IPS-15b (cell line): ENCODE measurements around the gene ST7.

ENCODE experiments used
- H3K27me3 ChIP-seq: one replicate; pipeline ENCODE4 v1.6.1; 2013; ENCODE audit warnings: low read length; ENCODE audit not compliant: control insufficient read depth, insufficient read depth
- H3K36me3 ChIP-seq: one replicate; pipeline ENCODE4 v1.6.1; 2013; ENCODE audit warnings: low read length; ENCODE audit not compliant: control insufficient read depth, insufficient read depth
- H3K4me1 ChIP-seq: one replicate; pipeline ENCODE4 v1.6.1; 2013; ENCODE audit warnings: mild to moderate bottlenecking, low read length; ENCODE audit not compliant: control insufficient read depth, insufficient read depth
- H3K4me3 ChIP-seq: one replicate; pipeline ENCODE4 v1.5.1; 2013; ENCODE audit warnings: low read depth, low read length
- H3K9ac ChIP-seq: one replicate; pipeline ENCODE4 v1.6.1; 2013; ENCODE audit warnings: low read depth, mild to moderate bottlenecking, low read length
- H3K9me3 ChIP-seq: one replicate; pipeline ENCODE4 v1.6.1; 2013; ENCODE audit warnings: mild to moderate bottlenecking, low read length; ENCODE audit not compliant: control insufficient read depth, insufficient read depth

The ST7 gene

GRCh38 chr7:117185124-117185523 is 231.8 kb downstream of the ST7 start:
- Histone ChIP-seq H3K36me3 (no peaks in the 10 kb centered on the region), H3K27me3 (no peaks in the 10 kb centered on the region), H3K4me3 (no peak overlapping the region), H3K9ac (no peak overlapping the region), H3K4me1 (no peaks in the 10 kb centered on the region), H3K9me3 (no peaks in the 10 kb centered on the region)

- Histone ChIP-seq H3K4me3 (no peak overlapping the region), H3K36me3 (no peaks in the 10 kb centered on the region), H3K4me1 (no peaks in the 10 kb centered on the region), H3K9me3 (no peaks in the 10 kb centered on the region), H3K27me3 (no peaks in the 10 kb centered on the region), H3K9ac (no peak overlapping the region)
Observed at GRCh38 chr7:117186218-117187010, 233.1 kb downstream of the ST7 start.

- Histone ChIP-seq H3K9ac (no peak overlapping the region), H3K4me3 (no peak overlapping the region), H3K27me3 (no peaks in the 10 kb centered on the region), H3K4me1 (no peaks in the 10 kb centered on the region), H3K36me3 (no peaks in the 10 kb centered on the region), H3K9me3 (no peaks in the 10 kb centered on the region)
Observed at GRCh38 chr7:117188376-117188775, 235.1 kb downstream of the ST7 start.

GRCh38 chr7:117188949-117189592 is 235.8 kb downstream of the ST7 start:
- Histone ChIP-seq H3K27me3 (no peaks in the 10 kb centered on the region), H3K4me1 (no peaks in the 10 kb centered on the region), H3K9me3 (no peaks in the 10 kb centered on the region), H3K4me3 (no peak overlapping the region), H3K36me3 (no peaks in the 10 kb centered on the region), H3K9ac (no peak overlapping the region)

- no peak overlapping the region for H3K4me3 ChIP-seq
- H3K9ac ChIP-seq = no peak overlapping the region
- H3K27me3 ChIP-seq = no peaks in the 10 kb centered on the region
- H3K9me3 ChIP-seq = no peaks in the 10 kb centered on the region
- no peaks in the 10 kb centered on the region for H3K36me3 ChIP-seq
- H3K4me1 ChIP-seq = no peaks in the 10 kb centered on the region
Observed at GRCh38 chr7:117190104-117190503, 236.8 kb downstream of the ST7 start.

GRCh38 chr7:117190746-117191435 is 237.6 kb downstream of the ST7 start:
- Histone ChIP-seq H3K4me3 (no peak overlapping the region), H3K9me3 (no peaks in the 10 kb centered on the region), H3K9ac (no peak overlapping the region), H3K27me3 (no peaks in the 10 kb centered on the region), H3K36me3 (no peaks in the 10 kb centered on the region), H3K4me1 (no peaks in the 10 kb centered on the region)

GRCh38 chr7:117192108-117192507 is 238.8 kb downstream of the ST7 start:
- Histone ChIP-seq H3K4me1 (no peaks in the 10 kb centered on the region), H3K9ac (no peak overlapping the region), H3K36me3 (no peaks in the 10 kb centered on the region), H3K9me3 (no peaks in the 10 kb centered on the region), H3K27me3 (no peaks in the 10 kb centered on the region), H3K4me3 (no peak overlapping the region)

- H3K4me1 ChIP-seq = no peaks in the 10 kb centered on the region
- H3K9me3 ChIP-seq = no peaks in the 10 kb centered on the region
- no peaks in the 10 kb centered on the region for H3K27me3 ChIP-seq
- no peak overlapping the region for H3K4me3 ChIP-seq
- no peaks in the 10 kb centered on the region for H3K36me3 ChIP-seq
- H3K9ac ChIP-seq = no peak overlapping the region
Observed at GRCh38 chr7:117193564-117193963, 240.3 kb downstream of the ST7 start.

- Histone ChIP-seq H3K4me1 (no peaks in the 10 kb centered on the region), H3K9me3 (no peaks in the 10 kb centered on the region), H3K9ac (no peak overlapping the region), H3K4me3 (no peak overlapping the region), H3K36me3 (no peaks in the 10 kb centered on the region), H3K27me3 (no peaks in the 10 kb centered on the region)
Observed at GRCh38 chr7:117194445-117194844, 241.1 kb downstream of the ST7 start.

GRCh38 chr7:117195361-117196029 is 242.2 kb downstream of the ST7 start:
- no peaks in the 10 kb centered on the region for H3K36me3 ChIP-seq
- no peak overlapping the region for H3K9ac ChIP-seq
- no peak overlapping the region for H3K4me3 ChIP-seq
- no peaks in the 10 kb centered on the region for H3K4me1 ChIP-seq
- no peaks in the 10 kb centered on the region for H3K9me3 ChIP-seq
- no peaks in the 10 kb centered on the region for H3K27me3 ChIP-seq

- Histone ChIP-seq H3K9ac (no peak overlapping the region), H3K9me3 (no peaks in the 10 kb centered on the region), H3K36me3 (no peaks in the 10 kb centered on the region), H3K27me3 (no peaks in the 10 kb centered on the region), H3K4me1 (no peaks in the 10 kb centered on the region), H3K4me3 (no peak overlapping the region)
Observed at GRCh38 chr7:117200132-117200531, 246.8 kb downstream of the ST7 start.
